ENCODE measurements around the gene ZSCAN9.
A peak's percentile ranks its signal among the peaks of the same experiment; 100 is the strongest.

The ZSCAN9 gene

DNA sequence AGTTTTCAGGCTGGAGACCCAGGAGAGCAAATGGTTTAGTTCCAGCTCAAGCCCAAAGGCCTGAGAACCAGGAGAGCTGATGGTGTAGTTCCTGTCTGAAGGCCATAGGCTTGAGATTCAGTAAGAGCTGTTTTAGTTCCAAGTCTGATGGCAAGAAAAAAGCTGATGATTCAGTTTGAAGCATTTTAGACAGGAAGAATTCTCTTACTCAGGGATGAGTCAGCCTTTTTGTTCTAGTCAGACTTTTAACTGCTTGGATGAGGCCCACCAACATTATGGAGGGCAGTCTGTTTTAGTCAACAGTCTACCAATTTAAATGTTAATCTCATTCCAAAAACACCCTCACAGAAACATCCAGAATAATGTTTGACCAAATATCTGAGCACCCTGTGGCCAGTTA, 44.4 kb downstream of the ZSCAN9 start:
- no peak for DNase-seq

DNA sequence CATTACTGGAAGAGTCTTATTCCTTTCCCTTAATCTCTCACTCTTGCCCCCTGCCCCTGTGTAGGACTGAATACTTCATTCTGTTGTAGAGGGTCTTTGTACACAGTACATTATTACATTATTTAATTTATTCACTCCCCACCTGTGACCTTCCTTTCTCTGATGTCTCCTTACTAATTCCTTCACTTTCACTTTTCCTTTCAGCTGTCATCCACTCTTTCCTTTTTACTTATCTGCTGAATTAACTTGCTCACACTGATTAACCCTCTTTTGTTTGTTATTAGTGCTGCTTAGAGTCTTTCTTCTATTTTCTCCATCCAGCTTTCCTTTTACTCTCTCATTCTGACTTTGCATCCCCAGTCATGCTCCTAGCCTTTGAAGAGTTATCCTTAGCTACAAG, 49.8 kb downstream of the ZSCAN9 start:
- no peak for DNase-seq

DNA sequence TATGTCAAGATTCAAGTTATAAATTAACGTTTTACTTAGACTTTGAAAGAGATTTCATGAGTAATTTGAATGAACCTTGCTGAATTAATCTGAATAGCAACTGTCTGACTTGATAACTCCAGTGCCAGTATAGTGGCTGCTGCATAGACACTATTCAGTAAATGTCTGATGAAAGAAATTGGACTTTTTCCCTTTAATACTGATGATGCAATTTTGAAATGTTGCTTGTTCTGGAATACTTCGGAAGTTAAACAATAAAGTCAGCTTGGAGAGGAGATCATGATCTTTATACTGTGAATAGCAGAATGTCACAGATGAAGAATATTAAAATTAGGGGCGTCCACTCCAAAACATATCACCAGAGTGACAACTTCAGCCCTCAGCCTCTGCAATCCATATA, 52.7 kb downstream of the ZSCAN9 start:
- DNase-seq: no peak

DNA sequence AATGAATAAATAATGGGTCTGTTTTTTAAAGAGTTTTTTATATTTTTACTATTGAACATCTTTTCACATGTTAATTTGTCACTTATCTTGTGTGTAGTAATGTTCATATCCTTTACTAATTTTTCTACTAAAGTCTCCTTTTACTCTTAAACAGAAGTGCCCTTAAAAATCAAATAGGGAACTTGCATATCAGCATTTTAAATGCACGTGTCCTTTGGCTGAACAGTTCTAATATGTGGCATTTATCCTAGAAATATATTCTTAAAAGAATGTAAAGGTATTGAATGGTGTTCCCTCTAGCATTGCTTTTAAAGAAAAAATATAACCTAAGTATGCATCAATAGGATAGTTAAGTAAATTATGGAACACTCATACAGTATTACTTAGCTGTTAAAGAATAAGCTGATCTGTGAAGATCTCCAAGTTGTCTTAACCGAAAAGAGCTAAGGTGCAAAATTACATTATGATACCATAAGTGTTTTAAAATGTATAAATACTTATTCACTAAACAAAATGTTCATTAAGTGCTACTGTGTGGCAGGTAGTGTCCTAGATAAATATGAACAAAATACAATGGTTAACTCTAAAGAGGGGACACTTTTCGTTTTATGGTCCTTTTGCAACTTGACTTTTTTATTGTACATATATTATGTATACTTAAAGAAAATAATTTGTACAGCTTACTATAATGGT, 55.7 kb downstream of the ZSCAN9 start:
- no peak for DNase-seq

DNA sequence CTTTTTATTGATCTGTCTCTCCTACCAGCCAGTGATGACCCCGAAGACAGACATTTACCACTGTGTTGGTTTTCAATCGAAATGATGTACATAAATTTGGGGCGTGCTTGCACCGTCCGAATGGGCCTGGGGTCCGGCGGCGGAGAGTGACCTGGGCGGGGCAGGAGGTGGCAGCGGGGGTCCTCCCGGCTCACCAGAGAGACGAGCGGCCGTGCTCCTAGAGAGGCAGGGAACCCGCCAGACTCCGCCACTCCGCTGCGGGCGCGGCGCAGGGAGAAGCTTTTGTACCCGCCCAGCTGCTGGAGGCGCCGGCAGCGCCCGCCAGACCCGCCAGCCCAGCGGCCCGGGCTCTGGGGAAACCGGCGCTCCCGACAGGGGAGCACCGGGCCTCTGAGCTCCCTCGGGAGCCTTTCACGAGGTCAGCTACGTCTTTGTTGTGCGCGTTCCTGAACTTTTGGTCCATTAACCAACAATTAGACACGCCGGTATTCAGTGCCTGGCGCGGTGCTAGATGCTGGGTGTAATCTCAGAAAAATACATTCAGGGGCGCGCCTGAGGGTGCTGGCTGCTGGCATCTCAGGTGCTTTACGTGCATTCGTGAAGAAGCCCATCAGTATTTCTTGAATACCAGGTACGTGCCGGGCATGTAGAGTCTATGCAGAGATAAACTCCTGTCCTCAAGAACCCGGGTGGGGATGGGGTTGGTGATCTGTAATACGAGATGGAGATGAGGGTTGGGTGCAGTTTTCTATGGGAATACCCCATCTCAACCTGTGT, 56.4 kb downstream of the ZSCAN9 start, which contains the start of gene PGBD1:
Gene PGBD1 (plus strand): TSS at position 285 of the 777 bp plus-strand sequence. CDS start 2,242 bp downstream, outside the sequence.
- peak; percentile 25 for DNase-seq

DNA sequence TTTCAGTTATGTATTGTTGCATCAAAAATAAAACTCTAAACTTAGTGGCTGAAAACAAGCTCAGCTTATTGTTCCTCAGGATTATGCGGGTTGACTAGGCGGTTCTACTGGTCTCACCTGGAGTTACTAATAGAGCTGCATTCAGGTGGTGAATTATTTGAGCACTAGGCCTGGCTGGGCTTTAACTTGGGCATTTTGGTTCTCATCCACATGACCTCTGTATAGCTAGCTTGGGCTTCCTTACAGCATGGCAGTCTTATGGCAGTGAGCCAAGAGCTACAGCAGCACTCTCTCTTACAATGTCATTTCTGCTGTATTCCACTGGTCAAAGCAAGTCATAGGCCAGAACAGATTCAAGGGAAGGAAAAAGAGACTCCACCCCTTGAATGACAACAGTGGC, 57.9 kb downstream of the ZSCAN9 start:
- DNase-seq: no peak
